HCEC 1CT (cell line): ENCODE data around the gene FOXD4L6.
"Not testable (repeated sequence)": the region's sequence is repeated elsewhere in the genome, so short reads cannot be mapped to it uniquely, and the experiment has no call there.

ENCODE experiments used
- DNase-seq: peaks from one replicate; pipeline ENCODE4 v3.0.0-alpha.2; 2017

The FOXD4L6 gene

DNA sequence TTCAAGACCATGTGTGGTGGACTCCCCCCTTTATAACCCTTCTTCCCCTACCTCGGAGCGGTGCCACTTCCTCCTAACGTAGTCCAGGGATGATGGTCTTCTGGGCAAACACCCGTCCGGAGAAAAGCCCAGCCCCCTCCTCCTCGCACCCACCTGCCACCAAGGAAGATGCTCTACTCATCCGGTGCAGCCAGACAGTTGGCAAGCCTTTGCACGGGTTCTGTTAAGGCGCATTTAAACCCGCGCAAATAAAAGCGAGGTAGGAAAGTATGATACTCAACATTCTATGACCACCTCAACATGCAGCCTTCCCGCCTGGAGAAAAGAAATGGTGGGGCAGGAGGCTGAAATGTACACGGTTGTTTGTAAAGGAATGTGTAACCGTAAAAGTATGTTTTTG lies at the start of gene FOXD4L6:
TSS of gene FOXD4L6 (minus strand) at position 101 of the 400 bp plus-strand sequence. CDS start 298 bp downstream, outside the sequence.
- DNase-seq: not testable (repeated sequence)

DNA sequence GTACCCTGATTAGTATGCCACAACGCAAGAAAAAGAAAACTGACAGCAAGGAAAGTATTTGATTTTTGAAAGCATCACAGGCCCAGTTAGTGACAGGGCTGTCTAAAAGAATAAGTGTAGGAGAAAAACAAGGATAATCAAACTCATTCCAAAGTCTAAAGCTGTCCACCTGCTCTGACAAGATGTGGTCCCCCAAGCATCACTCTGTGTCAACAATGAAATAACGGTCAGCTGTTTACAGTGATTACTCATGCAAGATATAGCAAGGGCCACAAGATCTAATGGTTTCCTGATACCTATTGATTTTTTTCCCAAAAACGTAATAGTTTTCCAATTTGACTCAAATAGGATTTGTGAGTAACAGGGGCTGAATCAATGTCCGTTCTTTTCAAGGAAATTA lies 46.5 kb upstream of the FOXD4L6 start:
- DNase-seq: not testable (repeated sequence)

DNA sequence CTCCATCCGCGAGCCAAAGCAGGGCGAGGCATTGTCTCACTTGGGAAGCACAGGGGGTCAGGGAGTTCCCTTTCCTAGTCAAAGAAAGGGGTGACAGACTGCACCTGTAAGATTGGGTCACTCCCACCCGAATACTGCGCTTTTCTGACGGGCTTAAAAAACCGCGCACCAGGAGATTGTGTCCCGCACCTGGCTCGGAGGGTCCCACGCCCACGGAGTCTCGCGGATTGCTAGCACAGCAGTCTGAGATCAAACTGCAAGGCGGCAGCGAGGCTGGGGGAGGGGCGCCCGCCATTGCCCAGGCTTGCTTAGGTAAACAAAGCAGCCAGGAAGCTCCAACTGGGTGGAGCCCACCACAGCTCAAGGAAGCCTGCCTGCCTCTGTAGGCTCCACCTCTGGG lies 21.6 kb upstream of the FOXD4L6 start:
- not testable (repeated sequence) for DNase-seq

- DNase-seq: not testable (repeated sequence)
These were observed 13.4 kb upstream of the FOXD4L6 start for GRCh38 chr9:41141878-41142277.

- DNase-seq: not testable (repeated sequence)
These were observed 1.6 kb downstream of the FOXD4L6 start for GRCh38 chr9:41126746-41127446.

DNA sequence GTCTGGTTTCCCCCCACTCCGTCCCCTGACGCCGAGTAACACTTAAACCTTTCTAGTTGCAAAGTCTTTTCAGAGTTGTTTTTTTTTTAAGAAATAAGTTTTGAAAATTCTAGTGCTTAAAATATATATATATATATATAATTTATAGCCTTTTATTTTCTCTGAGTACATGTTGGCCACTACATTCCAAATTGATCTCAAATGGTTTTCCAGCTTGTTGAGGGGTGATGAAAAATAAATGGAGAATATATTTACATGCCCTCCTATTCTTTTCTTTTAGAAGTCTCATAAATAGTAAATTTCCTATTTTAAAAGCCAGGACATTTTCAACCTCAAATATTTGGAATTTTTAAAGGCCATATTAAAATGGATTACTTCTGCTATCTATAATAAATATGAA lies 2.5 kb downstream of the FOXD4L6 start:
- DNase-seq: not testable (repeated sequence)

DNA sequence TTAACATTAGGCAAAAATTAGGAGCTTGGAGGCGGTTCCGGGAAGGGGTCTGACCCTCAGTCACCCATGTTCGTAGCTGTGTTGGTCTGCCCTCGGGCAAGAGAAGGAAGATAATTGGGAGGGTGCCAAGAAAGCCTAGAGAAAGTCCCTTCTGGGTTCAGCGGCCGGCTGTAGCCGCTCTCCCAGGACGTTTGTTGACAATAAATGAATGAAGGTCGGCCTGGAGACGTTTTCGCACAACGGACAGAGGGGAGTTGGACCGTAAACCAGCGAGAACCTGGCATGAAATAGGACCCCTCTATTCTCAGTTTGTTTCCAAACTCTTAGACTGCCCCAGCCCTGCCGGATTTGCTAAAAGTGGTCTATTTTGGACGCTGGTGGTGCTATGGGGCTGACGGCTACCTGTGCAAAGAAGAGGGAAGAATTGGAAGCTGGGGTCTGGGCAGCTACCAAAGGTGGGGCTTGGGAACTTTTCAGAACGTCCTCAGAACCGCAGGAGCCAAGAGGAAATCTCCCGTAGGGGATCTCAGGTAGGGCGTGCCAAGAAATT lies 3.3 kb downstream of the FOXD4L6 start:
- not testable (repeated sequence) for DNase-seq

DNA sequence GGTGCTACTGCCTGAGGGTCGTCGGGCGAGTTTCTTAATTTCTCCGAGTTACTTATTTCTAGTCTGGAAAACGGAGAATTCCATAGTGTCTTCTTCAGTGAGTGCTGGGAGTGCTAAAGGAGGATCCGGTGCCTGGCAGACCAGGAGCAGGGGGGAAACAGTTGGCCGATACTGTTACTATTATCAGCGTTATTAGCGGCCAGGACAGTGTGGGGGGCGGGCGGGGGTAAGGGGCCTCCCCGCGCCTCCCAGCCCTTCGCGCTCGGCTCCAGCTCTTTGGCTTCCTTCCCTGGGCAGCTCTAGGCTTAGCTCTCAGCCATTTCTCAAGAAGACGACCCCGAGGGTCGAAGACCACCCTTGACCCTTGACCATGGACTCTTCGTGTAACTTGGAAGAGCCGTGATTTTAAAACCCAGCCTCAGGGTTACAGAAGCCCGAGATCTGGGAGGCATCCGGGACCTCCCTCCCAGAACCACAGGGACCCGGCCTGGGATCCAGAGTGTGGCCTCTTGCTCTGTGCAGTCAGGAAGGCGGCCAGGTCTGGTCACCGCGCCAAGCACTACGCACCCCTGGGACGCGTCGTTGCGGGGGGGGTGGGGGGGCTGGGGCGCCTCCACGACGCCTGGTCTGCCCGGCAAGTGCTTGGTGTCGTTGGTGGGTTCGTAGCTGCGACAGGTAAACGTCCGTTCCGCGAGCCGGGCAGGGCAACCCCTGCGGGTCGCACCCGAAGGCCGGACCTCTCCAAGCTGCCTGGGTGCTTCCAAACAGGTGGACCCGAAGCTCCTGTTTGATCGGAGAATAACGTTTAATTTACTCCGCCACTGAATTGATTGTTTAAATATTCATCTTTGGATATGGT lies 4.0 kb downstream of the FOXD4L6 start:
- not testable (repeated sequence) for DNase-seq

DNA sequence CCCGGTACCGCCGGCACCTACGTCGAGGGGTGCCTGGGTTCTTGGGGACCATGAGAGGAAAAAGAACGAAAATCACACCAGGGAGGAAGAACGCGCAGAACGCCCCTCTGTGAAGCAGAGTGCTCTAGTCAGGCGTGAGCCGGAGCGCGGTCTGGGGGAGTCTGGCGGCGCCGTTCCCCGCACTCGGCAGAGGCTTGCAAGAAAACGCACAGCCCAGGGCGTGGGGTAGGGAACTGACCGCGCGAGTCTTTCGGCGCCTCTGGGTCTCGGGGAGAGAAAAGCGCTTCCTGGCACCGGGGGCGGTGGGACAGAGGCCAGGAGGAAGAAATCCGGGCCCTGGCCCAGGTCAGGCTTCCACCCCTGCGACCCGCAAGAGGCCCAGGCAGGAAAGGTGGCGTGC lies 4.7 kb downstream of the FOXD4L6 start:
- DNase-seq: not testable (repeated sequence)

DNA sequence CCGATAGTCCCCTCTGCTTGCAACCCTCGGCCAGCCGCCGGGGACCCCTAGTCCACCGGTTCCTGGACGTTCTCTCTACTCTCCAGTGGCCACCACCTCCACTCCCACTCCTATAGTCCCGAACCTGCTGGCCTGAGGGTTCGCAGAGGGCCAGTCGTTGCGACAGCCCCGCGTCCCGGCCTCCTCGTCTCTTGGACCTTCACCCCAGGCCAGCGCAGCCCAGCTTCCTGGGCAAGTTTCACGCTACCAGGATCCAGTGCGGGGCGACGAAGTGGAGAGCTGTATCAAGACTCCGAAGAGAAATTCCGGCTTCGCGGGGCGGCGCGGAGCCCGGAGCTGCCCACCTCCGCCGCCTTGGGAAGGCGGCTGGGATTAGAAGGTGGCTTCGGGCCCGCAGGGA lies 5.1 kb downstream of the FOXD4L6 start:
- DNase-seq: not testable (repeated sequence)

DNA sequence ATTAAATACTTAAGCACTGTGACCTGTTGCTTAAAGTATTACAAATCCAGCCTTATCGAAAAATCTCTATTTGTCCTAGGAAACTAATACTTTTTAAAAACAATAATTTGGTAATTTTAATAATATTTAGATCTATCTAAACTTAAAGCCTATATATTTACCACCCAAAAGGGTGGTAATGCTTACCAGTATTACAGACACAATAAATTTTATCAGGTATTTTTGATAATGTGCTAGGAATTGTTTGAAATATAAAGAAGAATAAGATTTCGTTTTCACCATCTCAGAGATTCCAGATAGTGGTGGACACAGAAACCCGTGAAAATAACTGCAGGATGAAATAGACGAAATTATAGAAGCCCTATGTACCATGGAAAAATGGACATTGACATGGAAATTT lies 7.8 kb downstream of the FOXD4L6 start:
- DNase-seq: not testable (repeated sequence)

DNA sequence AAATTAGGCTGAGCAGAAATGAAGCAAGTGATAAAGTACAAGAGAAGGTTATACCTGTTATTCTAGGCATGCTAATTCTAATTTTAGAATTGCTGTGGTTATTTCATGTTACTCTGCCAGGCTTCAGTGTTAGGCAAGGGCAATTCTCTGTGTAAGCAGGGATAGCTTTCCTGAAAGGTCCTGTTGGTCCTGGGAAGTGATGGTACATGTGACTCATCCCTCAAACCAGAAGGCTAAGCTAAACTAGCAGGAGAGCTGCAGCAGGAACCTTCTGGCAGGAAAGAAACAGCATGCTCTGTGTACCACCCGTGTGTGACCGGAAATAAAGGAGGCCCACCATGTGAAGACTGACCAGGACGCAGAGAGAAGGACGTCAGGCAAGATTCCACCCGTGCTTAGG lies 8.8 kb downstream of the FOXD4L6 start:
- DNase-seq: not testable (repeated sequence)

DNA sequence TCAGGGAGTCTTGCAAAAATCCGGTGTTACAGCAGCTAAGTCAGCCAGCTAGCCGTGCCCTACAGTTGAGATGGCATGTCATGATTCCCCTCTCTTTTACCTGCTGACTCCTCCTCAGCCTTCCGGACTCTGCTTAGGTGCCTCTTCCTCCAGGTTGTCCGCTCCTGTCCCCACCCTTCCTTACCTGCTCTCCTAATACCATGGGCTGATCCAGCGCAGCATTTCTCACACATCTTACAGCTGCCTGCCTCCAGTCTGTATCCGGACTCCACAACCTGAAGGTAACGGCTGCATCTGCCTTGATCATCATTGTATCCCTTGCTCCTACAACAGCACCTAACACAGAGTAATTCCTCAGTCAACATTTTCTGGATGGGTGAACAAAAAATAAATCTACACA lies 9.2 kb downstream of the FOXD4L6 start:
- not testable (repeated sequence) for DNase-seq

- DNase-seq: not testable (repeated sequence)
These were observed 15.1 kb downstream of the FOXD4L6 start for GRCh38 chr9:41113348-41113747.

- not testable (repeated sequence) for DNase-seq
These were observed 17.1 kb downstream of the FOXD4L6 start for GRCh38 chr9:41111414-41111813.

- not testable (repeated sequence) for DNase-seq
These were observed 17.6 kb downstream of the FOXD4L6 start for GRCh38 chr9:41110913-41111312.

DNA sequence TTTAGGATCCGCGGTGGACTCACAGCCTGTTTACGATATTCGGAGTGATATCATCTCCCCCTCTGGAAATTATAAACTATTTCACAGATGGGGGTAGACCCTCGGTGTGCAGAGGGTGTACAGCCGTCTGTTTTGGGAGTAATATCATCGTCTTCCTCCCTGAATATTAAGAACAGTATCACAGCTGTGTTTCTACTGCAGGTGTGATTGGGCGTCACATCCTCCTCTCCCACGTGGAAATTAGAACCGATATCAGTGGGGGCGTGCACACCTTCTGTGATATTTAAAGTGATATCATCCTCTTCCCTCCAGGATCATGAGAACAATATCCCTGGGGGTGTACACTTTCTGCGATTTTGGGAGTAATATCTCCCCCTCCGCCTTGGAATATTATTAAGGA lies 19.2 kb downstream of the FOXD4L6 start:
- DNase-seq: not testable (repeated sequence)

DNA sequence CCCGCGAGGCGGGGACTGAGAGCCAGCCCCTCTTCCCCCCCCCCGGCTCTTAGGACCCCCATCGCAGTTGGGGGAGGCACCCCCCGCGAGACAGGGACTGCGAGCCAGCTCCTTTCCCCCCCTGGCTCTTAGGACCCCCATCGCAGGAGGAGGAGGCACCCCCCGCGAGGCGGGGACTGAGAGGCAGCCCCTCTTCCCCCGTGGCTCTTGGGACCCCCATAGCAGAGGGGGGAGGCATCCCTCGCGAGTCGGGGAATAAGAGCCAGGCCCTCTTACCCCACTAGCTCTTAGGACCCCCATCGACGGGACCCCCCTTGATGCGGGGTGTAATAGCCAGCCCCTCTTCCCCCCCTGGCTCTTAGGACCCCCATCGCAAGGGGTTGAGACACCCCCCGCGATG lies 19.7 kb downstream of the FOXD4L6 start:
- not testable (repeated sequence) for DNase-seq

DNA sequence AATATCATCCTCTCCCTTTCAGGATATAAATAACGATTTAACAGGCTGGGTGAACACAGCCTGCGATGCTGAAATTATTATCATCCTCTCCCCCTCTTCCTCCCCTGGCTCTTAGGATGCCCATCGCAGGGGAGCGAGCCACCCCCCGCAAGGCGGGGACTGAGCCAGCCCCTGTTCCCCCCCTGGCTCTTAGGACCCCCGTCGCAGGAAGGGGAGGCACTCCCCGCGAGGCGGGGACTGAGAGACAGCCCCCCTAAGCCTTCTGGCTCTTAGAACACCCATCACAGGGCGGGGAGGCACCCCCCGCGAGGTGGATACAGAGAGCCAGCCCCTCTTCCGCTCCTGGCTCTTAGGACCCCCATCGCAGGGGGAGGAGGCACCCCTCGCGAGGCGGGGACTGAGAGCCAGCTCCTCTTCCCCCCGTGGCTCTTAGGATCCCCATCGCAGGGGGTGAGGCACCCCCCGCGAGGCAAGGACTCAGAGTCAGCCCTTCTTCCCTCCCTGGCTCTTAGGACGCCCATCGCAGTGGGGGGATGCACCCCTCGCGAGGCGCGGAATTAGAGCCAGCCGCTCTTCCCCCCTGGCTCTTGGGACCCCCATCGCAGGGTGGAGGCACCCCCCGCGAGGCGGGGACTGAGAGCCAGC lies 21.9 kb downstream of the FOXD4L6 start:
- DNase-seq: not testable (repeated sequence)

GRCh38 chr9:41105557-41106253 lies 22.8 kb downstream of the FOXD4L6 start:
- DNase-seq: not testable (repeated sequence)

DNA sequence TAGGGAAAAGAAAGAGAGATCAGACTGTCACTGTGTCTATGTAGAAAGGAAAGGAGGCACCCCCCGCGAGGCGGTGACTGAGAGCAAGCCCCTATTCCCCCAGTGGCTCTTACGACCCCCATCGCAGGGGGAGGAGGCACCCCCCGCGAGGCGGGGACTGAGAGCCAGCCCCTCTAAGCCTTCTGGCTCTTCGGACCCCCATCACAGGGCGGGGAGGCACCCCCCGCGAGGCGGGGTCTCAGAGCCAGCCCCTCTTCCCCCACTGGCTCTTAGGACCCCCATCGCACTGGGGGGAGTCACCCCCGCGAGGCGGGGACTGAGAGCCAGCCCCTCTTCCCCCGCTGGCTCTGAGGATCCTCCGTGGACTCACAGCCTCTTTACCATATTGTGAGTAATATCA lies 23.9 kb downstream of the FOXD4L6 start:
- DNase-seq: not testable (repeated sequence)

DNA sequence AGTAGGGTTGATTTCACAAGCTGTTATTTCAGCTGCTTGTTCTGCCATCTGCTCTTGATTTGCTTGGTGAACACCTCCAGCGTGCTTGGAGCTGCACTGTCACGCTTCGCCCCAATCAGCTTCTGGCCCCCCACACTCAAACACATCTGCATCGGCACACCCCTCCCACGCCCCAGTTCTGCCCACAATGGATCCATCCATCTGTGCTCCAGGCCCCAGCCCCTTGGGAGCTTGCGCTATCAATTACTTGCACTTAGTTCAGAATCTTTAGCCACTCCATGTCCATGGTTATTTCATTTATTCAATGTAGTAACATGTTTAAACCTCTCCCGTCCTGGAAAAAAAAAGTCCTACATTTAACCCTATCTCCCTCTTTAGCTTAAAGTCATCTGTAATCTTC lies 28.0 kb downstream of the FOXD4L6 start:
- not testable (repeated sequence) for DNase-seq
